Esophagus muscularis mucosa (tissue), 4 donors: ENCODE results near the gene ME3. TPM values are rescaled to one million over a fixed set of nuclear protein-coding genes. Genes with fewer than 3 reads are reported as not detected.

Experiments
- DNase-seq: peaks from one replicate; pipeline ENCODE4 v3.0.0-alpha.2; 2017; ENCODE audit errors: extremely low spot score
- H3K27ac ChIP-seq, 4 donors: fragments of 200-600 bp; sonication (generic); replicated peaks in 1 of 4; 1 replicate in 3 of 4; 2 replicates in 1 of 4; pipeline ENCODE4 v1.5.1; 2016 to 2019; ENCODE audit warnings: mild to moderate bottlenecking in 1 of 4
- H3K27me3 ChIP-seq, 4 donors: fragments of 200-600 bp; sonication (generic); one replicate each; pipeline versions ENCODE4 v1.5.1 to v1.6.0; 2016 to 2019
- H3K36me3 ChIP-seq, 4 donors: fragments of 200-600 bp; sonication (generic); one replicate each; pipeline ENCODE4 v1.5.1; 2016 to 2019
- H3K4me1 ChIP-seq, 4 donors: fragments of 200-600 bp; sonication (generic); one replicate each; pipeline ENCODE4 v1.5.1; 2016 to 2019
- H3K4me3 ChIP-seq, 4 donors: fragments of 200-600 bp; sonication (generic); 1 replicate in 2 of 4; 2 replicates in 2 of 4; pipeline ENCODE4 v1.5.1; 2016 to 2019; ENCODE audit warnings: mild to moderate bottlenecking in 4 of 4, moderate library complexity in 1 of 4
- H3K9me3 ChIP-seq, 4 donors: fragments of 200-600 bp; sonication (generic); 1 replicate in 3 of 4; 2 replicates in 1 of 4; pipeline ENCODE4 v1.5.1; 2016 to 2019
- EP300 ChIP-seq: sonication (generic); formaldehyde crosslinking; IDR thresholded peaks from one replicate; pipeline ENCODE4 v1.6.1; 2017; ENCODE audit warnings: antibody characterized with exemption
- POLR2A ChIP-seq: fragments of 450-650 bp; IDR thresholded peaks from one replicate; pipeline ENCODE4 v1.6.1; 2017; ENCODE audit warnings: antibody characterized with exemption, moderate library complexity, mild to moderate bottlenecking, low read depth
- POLR2AphosphoS5 ChIP-seq, 2 donors: sonication (generic); formaldehyde crosslinking; IDR thresholded peaks; one replicate each; pipeline ENCODE4 v1.6.1; 2017; ENCODE audit warnings: antibody characterized with exemption in 2 of 2
- WGBS: methylation state at CpG from one replicate; pipeline ENCODE4 v1.1.5; 2018; 5-methylcytosine and 5-hydroxymethylcytosine counted together
- intact Hi-C: fragments of 100-400 bp; cut with DNase I; formaldehyde crosslinking; loops from one replicate; pipeline ENCODE4 v1.15.1; 2023
- total RNA-seq, 4 donors: library from RNA; depleted of rRNA; stranded (reverse); fragments of >200 nt; gene quantifications; one replicate each; pipeline versions ENCODE4 v1.1.0 to v1.2.1, GENCODE V29; 2016
- TF ChIP-seq, protein P1 (sequence below), 3 experiments: fragments of 200-600 bp in 2 of 3; fragments of 450-650 bp in 1 of 3; sonication (generic) in 2 of 3; IDR thresholded peaks; one replicate each; pipeline ENCODE4 v1.5.1; 2017 to 2019; ENCODE audit warnings: antibody characterized with exemption in 3 of 3, mild to moderate bottlenecking in 2 of 3, moderate library complexity in 1 of 3

ME3 gene
- total RNA-seq, 4 donors from 2014 or later: 20.4 to 50.1 (median 26.2) TPM

DNA sequence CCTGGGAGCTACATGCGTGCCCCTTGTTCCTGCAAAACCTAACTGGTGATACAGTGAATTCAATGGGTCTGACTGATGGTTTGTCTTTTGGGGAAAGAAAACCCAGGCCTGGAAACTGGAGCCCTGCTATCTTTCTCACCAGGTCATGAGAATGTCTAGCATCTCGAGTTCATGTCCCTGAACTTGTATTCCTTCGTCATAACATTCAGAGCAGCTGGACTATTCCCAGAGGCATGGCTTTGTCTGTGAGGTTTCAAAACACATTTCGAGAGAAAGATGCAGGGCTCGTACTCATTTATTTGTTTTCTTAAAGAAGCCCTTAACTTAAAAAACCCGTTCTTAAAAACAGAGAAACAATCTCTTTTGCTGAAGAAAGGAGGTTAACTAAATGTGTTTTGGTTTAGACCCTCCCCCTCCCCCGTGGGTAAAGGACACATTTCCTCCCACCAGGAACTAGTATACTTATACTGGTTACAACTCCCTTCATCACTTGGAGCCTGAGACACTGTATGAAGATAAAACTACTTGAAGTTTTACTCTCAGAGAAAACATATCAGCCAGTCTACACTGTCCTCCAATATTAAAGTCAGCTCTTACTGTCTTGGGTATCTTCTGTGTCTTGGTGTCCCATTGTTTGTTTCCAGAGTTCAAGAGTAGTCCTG is 43.2 kb downstream of the ME3 start:
- no peak for DNase-seq

DNA sequence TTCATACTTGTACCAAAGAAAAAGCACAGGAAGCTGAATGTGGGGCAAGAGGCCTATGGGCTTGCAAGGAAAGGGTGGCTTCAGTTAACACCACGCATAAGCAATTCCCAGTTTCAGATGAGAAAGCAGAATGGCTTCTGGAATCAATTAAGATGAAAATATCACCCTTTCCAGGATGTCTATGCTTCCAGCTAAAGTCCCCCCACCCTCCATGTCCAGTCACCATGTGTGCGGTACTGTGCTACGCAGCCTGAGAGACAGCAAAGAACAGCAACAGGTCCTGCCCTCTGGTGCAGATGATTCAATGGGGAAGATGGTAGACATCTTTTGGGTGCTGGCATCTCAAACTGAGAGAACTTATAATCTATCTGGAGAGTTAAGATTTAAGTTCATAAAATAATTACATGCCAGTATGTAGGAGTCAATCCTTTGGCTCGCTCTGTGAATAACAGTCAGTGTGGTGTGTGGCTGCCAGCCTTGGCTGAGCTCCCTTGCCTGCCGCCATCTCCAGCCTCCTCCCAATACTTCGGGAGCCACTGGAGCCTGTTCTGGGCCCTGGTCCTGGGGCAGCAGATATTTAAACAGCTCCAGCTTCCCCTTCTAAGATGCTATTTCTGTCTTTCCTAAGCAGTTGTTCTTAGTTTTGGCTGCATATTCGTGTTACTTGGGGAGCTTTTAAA is 44.5 kb downstream of the ME3 start:
- peak overlapping the region; percentile 61 to 71 (median 71) for H3K27ac ChIP-seq
- peaks cover 46 to 82% (median 74%) of the 10 kb centered on the region in 4 donors for H3K4me1 ChIP-seq
- intact Hi-C loops: no loop called here
- 53% methylated on average over 7 of the region's 7 CpGs for WGBS
- no peaks in the 10 kb centered on the region for H3K27me3 ChIP-seq
- H3K4me3 ChIP-seq: no peak overlapping the region
- TF ChIP-seq POLR2A (no peak), POLR2AphosphoS5 (IDR thresholded peaks at IDR 0.05) (no peak), EP300 (no peak)
- TF ChIP-seq, protein P1, sequence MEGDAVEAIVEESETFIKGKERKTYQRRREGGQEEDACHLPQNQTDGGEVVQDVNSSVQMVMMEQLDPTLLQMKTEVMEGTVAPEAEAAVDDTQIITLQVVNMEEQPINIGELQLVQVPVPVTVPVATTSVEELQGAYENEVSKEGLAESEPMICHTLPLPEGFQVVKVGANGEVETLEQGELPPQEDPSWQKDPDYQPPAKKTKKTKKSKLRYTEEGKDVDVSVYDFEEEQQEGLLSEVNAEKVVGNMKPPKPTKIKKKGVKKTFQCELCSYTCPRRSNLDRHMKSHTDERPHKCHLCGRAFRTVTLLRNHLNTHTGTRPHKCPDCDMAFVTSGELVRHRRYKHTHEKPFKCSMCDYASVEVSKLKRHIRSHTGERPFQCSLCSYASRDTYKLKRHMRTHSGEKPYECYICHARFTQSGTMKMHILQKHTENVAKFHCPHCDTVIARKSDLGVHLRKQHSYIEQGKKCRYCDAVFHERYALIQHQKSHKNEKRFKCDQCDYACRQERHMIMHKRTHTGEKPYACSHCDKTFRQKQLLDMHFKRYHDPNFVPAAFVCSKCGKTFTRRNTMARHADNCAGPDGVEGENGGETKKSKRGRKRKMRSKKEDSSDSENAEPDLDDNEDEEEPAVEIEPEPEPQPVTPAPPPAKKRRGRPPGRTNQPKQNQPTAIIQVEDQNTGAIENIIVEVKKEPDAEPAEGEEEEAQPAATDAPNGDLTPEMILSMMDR (IDR thresholded peaks at IDR 0.05): no peak
- no peak for DNase-seq
- no peaks in the 10 kb centered on the region for H3K36me3 ChIP-seq
- H3K9me3 ChIP-seq: no peaks in the 10 kb centered on the region

More for the DNA sequence above, 43.2 kb downstream of the ME3 start:
- H3K4me1 ChIP-seq: peaks cover 35 to 70% (median 63%) of the 10 kb centered on the region in 4 donors
- intact Hi-C loops: no loop called here
- H3K27ac ChIP-seq: peak overlapping the region; percentile 61 to 71 (median 71)
- no peaks in the 10 kb centered on the region for H3K27me3 ChIP-seq
- H3K4me3 ChIP-seq: no peak overlapping the region
- whole genome bisulfite sequencing: 51% methylated on average over 7 of the region's 7 CpGs
- H3K9me3 ChIP-seq: no peaks in the 10 kb centered on the region
- no peaks in the 10 kb centered on the region for H3K36me3 ChIP-seq
- TF ChIP-seq, protein P1 (IDR thresholded peaks at IDR 0.05): no peak
- TF ChIP-seq POLR2AphosphoS5 (IDR thresholded peaks at IDR 0.05): peak in 1 of 2 donors; percentile 6

DNA sequence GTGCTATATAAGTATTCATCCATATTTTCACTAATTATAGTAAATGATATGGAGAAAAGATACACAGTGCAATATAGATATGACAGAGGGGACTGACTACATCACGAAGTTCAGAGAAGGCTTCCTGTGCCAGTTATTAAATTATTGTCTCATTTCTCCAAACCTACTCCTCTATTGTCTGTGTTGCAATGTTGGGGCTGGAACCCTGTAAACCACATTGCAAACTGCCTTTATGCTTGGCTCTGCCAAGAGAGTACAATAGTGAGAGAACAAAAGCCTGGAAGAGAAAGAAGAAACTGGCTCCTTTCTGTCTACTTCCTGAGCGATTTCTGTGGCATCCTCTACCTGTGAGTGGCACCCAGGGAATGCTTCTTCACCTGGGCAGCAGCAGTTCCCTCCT is 46.4 kb downstream of the ME3 start:
- no peaks in the 10 kb centered on the region for H3K27me3 ChIP-seq
- no peaks in the 10 kb centered on the region for H3K9me3 ChIP-seq
- WGBS: 80% methylated on average over 2 of the region's 2 CpGs
- H3K4me1 ChIP-seq: peaks cover 54 to 95% (median 92%) of the 10 kb centered on the region in 4 donors
- intact Hi-C loops: no loop called here
- H3K4me3 ChIP-seq: no peak overlapping the region
- DNase-seq: no peak
- H3K27ac ChIP-seq: peak overlapping the region in 3 of 4 donors; percentile 1 to 72 (median 39)
- no peaks in the 10 kb centered on the region for H3K36me3 ChIP-seq
- TF ChIP-seq, protein P1 (IDR thresholded peaks at IDR 0.05): no peak
- no peak for TF ChIP-seq POLR2AphosphoS5 (IDR thresholded peaks at IDR 0.05)
- no peak for TF ChIP-seq EP300
- no peak for TF ChIP-seq POLR2A

DNA sequence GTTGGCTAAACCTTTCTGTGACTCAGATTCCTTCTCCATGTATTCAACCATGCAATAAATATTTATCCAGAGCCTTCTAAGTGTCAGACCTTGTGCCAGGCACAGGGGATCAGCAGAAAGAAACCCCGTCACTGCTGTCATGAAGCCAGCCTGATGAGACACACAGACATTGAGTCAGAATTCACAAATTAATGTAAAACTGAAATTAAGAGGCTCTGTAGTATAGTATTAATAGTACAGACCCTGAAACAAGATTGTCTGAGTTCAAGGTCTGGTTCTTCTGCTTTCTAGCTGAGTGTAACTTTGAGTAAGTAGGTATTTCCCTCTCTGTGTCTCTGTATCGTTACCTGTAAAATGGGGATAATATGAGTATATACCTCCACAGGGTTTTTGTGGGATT is 46.9 kb downstream of the ME3 start:
- Histone ChIP-seq H3K9me3 (no peaks in the 10 kb centered on the region), H3K4me3 (no peak overlapping the region), H3K27me3 (no peaks in the 10 kb centered on the region), H3K4me1 (peaks cover 54 to 95% (median 93%) of the 10 kb centered on the region in 4 donors), H3K27ac (peak overlapping the region in 3 of 4 donors; percentile 1 to 72 (median 39)), H3K36me3 (no peaks in the 10 kb centered on the region)
- 69% methylated on average over 2 of the region's 2 CpGs for WGBS
- no peak for TF ChIP-seq POLR2AphosphoS5 (IDR thresholded peaks at IDR 0.05)
- TF ChIP-seq, protein P1 (IDR thresholded peaks at IDR 0.05): no peak
- TF ChIP-seq EP300: no peak
- TF ChIP-seq POLR2A: no peak
- no peak for DNase-seq
- intact Hi-C loops: no loop called here
